Measurements from ENCODE around the gene APOO. TPM values are rescaled to one million over a fixed set of nuclear protein-coding genes. Genes with fewer than 3 reads are reported as not detected.

APOO gene
- total RNA-seq, 2 donors from 2014 or later: 7.5 to 9.9 TPM

DNA sequence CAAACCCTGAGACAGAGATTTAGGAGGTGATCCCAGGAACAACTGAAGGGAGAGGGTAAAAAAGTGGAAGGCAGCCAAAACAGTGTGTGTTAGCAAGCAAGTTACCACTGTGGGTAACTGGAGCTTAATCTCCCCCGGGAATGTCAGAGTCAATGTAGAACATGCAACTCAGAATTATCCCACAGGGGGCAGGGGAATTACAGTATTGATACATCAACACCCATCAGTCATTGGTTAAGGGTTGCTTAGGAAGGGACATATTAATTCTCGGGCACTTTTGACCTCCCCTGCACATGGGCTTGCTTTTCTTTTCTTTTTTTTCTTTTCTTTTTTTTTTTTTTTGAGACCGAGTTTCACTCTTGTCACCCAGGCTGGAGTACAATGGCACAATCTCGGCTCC, 29.4 kb upstream of the APOO start:
- H3K27me3 ChIP-seq: no peaks in the 10 kb centered on the region
- DNase-seq (no peak), ATAC-seq (no peak)
- TF ChIP-seq POLR2A (IDR thresholded peaks at IDR 0.05) (no peak), CTCF (IDR thresholded peaks at IDR 0.05) (no peak)
- H3K27ac ChIP-seq: no peak overlapping the region
- H3K4me3 ChIP-seq: no peak overlapping the region
- H3K9me3 ChIP-seq: no peaks in the 10 kb centered on the region
- H3K36me3 ChIP-seq (replicated peaks in 1 of 2; ENCODE audit: insufficient read depth in 1 of 2, low read depth in 2 of 2): no peaks in the 10 kb centered on the region
- intact Hi-C loops (cut with DNase I): no loop called here
- 60 to 78% methylated on average over 2 to 4 of the region's 4 CpGs for WGBS, 2 donors
- no peaks in the 10 kb centered on the region for H3K4me1 ChIP-seq

DNA sequence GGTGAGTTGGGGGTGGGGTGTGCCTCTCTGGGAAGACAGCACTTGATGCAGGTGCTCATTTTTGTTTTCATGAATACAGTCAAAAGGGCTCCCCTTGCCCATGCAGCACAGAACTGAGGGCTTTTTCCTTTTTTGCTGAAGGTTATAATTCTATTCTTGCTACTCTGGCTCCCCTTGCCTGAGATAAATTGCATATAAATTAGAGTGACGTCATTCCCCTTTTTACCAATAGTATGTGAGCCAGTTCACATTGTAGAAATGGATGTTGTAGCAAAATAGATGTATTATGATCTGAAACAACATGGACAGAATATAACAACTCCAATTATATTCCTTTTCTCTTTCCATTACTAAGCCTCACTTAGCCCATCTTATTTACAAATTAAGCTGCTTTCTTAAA, 28.4 kb upstream of the APOO start:
- H3K36me3 ChIP-seq (replicated peaks in 1 of 2; ENCODE audit: insufficient read depth in 1 of 2, low read depth in 2 of 2): no peaks in the 10 kb centered on the region
- H3K27me3 ChIP-seq: no peaks in the 10 kb centered on the region
- H3K9me3 ChIP-seq: no peaks in the 10 kb centered on the region
- no peak overlapping the region for H3K27ac ChIP-seq
- intact Hi-C loops (cut with DNase I): no loop called here
- TF ChIP-seq CTCF (IDR thresholded peaks at IDR 0.05): no peak
- TF ChIP-seq POLR2A (IDR thresholded peaks at IDR 0.05): no peak
- DNase-seq: no peak
- WGBS, 2 donors: 29 to 60% methylated on average over 1 of the region's 1 CpG
- H3K4me1 ChIP-seq: no peaks in the 10 kb centered on the region
- ATAC-seq: no peak
- no peak overlapping the region for H3K4me3 ChIP-seq

- intact Hi-C loops (cut with DNase I): no loop called here
- Histone ChIP-seq H3K4me1 (no peaks in the 10 kb centered on the region), H3K27me3 (no peaks in the 10 kb centered on the region), H3K9me3 (no peaks in the 10 kb centered on the region), H3K4me3 (no peak overlapping the region), H3K36me3 (replicated peaks in 1 of 2; ENCODE audit: insufficient read depth in 1 of 2, low read depth in 2 of 2) (no peaks in the 10 kb centered on the region), H3K27ac (no peak overlapping the region)
- ATAC-seq (no peak), DNase-seq (no peak)
- TF ChIP-seq POLR2A (IDR thresholded peaks at IDR 0.05) (no peak), CTCF (IDR thresholded peaks at IDR 0.05) (no peak)
- 78 to 91% methylated on average over 11 of the region's 11 CpGs for WGBS, 2 donors
Measured at GRCh38 chrX:23935106-23935505, 27.4 kb upstream of the APOO start.

GRCh38 chrX:23932046-23932445, 24.3 kb upstream of the APOO start:
- H3K36me3 ChIP-seq (replicated peaks in 1 of 2; ENCODE audit: insufficient read depth in 1 of 2, low read depth in 2 of 2): no peaks in the 10 kb centered on the region
- no peak for TF ChIP-seq CTCF (IDR thresholded peaks at IDR 0.05)
- no peak for TF ChIP-seq POLR2A (IDR thresholded peaks at IDR 0.05)
- no peak for DNase-seq
- no peak overlapping the region for H3K27ac ChIP-seq
- H3K27me3 ChIP-seq: no peaks in the 10 kb centered on the region
- no peaks in the 10 kb centered on the region for H3K9me3 ChIP-seq
- no peaks in the 10 kb centered on the region for H3K4me1 ChIP-seq
- H3K4me3 ChIP-seq: no peak overlapping the region
- intact Hi-C loops (cut with DNase I): no loop called here
- no peak for ATAC-seq
- WGBS, 2 donors: 45 to 48% methylated on average over 1 of the region's 1 CpG

DNA sequence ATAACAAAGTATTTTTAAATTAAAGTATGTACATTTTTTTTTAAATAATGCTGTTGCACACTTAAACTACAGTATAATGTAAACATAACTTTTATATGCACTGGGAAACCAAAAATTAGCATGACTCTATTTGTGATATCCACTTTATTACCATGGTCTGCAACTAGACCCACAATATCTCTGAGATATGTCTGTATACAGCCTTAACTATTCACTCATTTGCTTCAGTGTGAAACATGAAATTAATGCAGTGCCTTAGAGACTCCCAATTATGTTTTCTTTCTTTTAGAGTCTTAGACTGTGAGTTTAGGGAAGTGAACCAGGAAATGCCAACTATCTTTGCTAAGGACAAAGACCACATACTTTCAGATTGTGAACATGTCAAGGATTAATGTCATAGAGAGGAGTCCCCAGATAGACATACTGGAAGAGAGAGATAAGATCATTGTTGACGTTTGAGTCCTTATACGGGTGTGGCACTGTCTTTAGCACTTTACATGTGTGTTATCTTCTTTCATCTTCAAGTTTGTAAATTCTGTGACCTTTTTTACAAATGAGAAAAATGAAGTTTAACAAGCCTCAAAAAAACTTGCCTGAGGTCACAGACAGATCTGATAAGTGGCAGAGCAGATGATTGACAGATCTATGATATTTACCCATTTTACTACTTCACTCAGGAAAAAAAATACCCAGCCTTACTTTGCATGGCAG, 23.3 kb upstream of the APOO start:
- TF ChIP-seq POLR2A (IDR thresholded peaks at IDR 0.05): no peak
- TF ChIP-seq CTCF (IDR thresholded peaks at IDR 0.05): no peak

More for the DNA sequence above, 23.3 kb upstream of the APOO start:
- ATAC-seq (no peak), DNase-seq (no peak)
- Histone ChIP-seq H3K9me3 (no peaks in the 10 kb centered on the region), H3K36me3 (replicated peaks in 1 of 2; ENCODE audit: insufficient read depth in 1 of 2, low read depth in 2 of 2) (no peaks in the 10 kb centered on the region), H3K4me1 (no peaks in the 10 kb centered on the region), H3K27ac (no peak overlapping the region), H3K4me3 (no peak overlapping the region), H3K27me3 (no peaks in the 10 kb centered on the region)
- WGBS, 2 donors: 22 to 33% methylated on average over 2 of the region's 2 CpGs
- intact Hi-C loops (cut with DNase I): no loop called here
